ENCODE data around the gene EYA2. TPM values are rescaled to one million over a fixed set of nuclear protein-coding genes. Genes with fewer than 3 reads are reported as not detected.
"Not testable (repeated sequence)": the region's sequence is repeated elsewhere in the genome, so short reads cannot be mapped to it uniquely, and the experiment has no call there.

Gene EYA2
- polyA plus RNA-seq, 1 donor, result 2.7 TPM

DNA sequence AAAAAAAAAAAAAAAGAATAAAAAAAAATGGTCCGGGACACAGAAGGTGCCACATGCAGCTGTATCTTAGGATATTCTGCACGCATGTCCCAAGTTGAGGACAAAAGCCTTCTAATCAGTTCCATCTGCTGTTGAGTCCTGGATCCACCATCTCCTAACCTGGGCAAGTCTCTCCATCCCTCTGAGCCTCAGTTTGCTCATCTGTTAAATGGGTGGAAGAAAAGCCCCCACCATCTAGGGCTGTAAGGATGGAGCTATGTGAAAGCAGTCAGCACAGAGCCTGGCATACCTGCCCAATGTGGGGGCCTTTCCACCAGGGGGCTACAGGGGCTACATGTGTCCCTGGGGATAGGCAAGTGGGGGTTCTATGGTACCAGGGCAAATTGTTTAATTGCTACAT lies 253.4 kb downstream of the EYA2 start:
- DNase-seq, result no peak

DNA sequence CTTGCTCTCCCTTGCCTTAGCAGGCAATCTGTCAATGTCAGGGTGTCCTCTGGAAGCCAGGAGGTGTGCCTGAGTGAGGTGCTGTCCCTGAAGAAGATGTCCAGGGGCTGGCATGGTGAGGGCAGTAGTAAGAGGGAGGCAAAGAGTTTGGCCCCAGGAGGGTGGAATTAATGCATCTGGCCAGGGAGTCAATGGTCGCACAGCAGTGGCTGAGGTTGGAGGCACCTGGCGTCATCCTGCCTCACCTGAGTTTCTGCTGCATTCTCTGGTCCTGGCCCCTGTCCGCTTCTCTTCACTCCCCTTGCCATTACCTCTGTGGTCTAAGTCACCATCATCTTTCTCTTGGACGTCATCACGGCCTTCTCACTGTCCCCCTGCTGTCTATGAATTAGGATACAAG lies 255.3 kb downstream of the EYA2 start:
- DNase-seq, result no peak

DNA sequence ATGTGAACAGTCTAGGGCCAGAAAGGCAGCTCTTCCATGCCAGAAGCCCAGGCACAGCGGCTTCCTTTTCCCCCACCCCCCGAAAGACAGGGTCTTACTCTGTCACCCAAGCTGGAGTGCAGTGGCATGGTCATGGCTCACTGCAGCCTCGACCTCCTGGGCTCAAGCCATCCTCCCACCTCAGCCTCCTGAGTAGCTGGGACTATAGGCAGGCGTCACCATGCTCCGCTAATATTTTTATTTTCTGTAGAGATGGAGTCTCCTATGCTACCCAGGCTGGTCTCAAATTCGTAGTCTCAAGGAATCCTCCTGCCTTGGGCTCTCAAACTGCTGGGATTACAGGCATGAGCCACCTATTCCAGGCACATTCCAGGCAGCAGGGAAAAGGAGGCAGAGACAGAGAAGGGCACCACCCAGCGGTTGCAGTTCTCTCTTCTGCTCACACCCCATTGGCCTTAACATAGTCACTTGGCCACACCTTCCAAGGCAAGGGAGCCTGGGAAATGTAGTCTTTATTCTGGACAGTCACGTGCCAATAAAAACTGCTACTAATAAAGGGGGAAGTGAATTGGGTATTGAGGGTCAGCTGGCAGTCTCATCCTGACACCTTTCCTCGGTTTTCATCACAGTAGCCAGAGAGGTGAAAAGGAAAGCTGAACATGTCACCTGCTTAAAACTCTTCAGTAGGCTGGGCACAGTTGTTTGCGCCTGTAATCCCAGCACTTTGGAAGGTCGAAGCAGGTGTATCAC lies 255.9 kb downstream of the EYA2 start:
- DNase-seq, result peak; percentile 57

DNA sequence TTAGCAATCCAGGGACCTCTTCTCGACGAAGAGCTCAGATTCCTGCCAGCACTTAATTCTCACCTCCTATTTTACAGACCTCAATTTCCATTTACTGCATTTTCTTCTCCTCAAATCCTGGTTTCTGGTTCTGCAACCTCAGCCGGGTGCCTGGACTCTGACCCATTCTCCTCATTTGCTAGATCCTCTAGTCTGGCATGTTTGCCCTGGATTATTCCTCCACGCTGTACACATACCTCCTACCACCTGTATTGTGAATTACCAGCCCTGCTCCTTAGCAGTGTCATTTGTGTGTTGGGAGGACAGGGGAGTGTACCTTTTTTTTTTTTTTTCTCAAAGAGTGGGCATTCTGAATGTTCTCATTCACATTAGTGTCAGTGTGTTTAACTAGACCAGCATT lies 257.4 kb downstream of the EYA2 start:
- no peak for DNase-seq

DNA sequence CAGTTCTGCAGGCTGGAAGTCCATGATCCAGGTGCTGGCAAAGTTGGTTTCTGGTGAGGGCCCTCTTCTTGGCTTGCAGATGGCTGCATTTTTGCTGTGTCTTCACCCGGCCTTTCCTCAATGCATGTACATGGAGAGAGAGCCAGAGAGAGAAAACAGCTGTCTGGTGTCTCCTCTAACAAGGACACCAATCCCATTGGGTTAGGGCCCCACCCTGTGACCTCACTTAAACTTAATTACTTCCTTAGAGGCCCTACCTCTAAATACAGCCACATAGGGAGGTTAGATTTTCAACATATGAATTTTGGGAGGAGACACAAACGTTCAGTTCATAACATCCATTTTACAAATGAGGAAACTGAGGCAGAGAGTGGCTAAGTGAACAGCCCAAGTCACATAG lies 259.4 kb downstream of the EYA2 start:
- DNase-seq, result no peak

DNA sequence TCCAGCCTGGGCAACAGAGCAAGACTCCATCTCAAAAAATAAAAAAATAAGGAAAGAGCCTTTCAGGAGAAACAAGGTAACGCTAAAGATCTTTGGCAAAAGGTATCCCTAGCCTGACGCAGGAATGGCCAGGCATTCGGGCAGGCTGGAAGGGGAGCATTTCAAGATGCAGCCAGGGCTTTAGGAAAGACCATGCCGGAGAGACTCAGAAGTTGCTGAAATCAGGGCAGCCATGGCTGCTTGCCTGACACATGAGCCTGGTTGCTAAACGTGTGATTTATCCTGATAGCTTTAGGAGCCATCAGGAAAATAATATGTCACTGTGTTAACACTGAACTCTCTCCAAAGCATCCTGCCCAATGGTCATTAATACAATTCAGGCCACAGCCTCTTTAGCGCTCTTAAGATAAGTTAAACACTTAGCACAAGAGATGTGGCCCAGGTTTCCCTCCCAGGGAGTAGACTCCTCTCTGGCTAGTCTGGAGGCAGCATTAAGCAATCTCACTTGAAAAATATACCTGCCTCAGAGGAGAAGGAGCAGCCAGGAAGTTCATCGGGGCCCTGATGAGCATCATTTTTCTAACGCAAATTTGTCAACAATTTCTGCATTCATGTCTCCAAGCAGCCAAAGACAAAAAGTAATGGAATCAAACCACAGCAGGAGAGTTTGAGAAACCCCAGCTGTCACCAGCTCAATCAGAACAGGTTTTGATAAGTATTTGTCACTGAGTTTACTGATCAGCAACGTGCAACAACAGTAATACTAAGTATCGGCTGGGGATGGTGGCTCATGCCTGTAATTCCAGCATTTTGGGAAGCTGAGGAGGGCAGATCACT lies 261.9 kb downstream of the EYA2 start:
- no peak for DNase-seq

DNA sequence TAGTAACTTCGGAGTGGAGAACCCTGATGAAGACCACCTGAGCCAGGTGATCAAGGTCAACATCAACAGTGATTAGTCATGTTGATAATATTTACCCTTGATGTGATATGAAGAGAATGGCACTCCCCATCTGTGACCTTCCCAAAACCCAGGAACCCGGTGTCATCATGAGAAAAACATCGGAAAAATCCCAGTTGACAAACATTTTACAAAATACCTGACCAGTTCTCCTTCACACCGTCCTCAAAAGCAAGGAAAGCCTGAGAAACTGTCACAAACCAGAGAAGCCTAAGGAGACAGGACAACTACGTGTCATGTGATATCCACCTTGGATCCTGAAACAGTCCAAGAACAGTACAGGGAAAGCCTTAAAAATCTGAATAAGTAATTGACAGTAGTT lies 264.5 kb downstream of the EYA2 start:
- no peak for DNase-seq

DNA sequence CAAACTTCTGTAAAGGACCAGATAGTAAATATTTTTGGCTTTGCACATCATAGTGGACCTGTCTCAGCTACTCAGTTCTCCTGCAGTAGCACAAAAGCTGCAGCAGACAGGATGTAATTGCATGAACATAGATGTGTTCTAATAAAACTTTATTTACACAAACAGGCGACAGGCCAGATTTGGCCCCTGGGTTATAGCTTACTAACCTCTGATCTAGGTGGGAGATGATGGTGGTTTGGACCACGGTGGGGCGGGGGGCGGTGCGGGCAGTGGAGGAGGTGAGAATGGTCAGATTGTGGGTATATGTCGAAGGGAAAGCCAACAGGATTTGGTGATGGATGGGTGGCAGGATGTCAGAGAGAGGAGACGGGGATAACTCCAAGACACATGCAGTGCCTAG lies 265.6 kb downstream of the EYA2 start:
- DNase-seq, result no peak

DNA sequence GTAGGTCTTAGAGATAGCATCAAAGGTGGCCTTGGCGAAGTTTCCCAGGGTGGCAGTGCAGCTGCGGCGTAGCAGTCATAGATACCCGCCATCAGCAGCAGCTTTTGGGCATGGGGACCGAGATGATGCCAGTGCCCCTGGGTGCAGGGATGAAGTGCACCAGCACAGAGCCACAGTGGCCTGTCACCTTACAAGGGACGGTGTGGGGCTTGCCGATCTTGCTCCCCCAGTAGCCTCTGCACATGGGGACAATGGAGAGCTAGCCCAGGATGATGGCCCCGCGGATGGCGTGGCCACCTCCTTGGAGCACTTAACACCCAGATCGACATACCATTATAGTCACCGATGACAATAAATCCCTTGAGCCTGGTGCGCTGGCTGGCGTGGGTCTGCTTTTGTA lies 266.3 kb downstream of the EYA2 start:
- DNase-seq, result no peak

DNA sequence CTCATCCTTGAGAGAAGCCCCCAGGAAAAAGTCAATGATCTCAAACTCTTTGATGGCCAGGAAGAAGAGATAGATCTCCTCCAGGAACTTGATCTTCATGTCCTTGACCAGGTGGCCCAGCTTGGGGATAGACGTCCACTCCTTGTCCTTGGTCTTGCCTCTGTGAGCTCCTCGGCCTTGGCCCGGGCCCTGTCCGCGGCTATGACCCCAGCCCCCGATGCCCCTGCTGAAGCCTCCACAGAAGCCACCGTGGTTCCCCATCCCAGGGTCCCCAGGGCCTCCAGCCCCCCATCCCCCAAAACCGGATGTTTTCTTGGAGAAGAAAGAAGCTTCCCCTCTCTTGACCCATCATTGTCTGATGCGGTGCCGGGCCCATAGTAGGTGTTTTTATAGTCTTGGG lies 266.8 kb downstream of the EYA2 start:
- DNase-seq, result no peak

DNA sequence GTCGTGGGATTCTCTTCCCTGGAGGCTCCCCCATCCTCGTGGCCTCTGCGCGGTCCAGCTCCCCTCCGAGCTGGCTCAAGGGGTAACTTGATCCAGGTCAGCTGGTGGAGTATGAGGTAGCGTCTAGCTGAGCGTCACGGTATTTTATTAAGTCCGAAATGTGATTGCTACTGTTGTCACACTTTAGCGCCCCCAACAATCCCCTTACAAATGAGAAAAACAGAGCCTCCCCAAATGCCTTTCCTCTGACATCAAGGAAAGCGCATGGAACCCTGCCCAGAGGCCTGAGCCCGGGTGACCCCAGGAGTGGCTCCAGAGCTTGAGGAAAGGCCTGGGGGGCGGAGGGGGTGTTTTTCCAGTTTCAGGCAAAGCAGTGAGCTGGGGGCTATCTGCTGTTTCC lies 269.5 kb downstream of the EYA2 start:
- DNase-seq, result peak; percentile 41

DNA sequence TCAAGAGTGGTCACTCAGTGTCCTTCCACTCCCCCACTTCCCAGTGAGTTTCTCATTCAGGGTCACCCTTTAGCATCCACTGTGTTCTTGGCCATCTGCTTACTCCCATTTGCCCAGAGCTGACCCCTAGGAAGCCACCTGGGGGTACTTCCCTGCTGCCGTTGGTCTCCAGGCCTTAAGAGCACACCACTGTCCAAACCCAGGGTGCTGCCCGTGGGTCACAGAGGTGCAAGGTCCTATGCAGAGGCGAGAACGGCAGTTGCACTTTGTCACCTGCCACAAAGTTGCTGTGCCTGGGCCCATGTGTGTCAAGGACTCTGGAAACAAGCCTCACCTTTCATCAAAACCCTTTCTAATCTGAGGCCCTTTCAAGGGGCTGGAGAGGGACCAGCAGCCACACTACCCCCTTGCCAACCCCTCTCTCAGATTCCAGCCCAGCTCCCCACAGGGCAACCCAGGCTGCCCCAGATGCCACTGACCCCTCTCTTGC lies 270.8 kb downstream of the EYA2 start:
- DNase-seq, result no peak

DNA sequence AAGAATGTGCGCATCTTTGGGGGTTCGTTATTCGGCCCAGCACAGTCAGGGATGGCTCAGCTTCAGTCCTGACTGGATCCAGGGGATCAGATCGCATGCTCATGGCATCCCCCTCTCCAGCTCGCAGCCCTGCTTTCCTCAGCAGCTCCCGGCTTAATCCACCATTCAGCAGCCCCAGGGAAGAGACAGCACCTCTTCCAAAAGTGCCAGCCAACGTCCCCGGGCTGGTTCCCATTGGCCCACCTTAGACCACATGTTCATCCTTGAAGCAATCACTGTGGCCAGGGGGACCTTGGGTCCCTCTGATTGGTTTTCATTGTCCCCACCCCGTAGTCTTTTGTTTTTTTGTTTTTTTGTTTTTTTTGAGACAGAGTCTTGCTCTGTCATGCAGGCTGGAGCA lies 273.2 kb downstream of the EYA2 start:
- no peak for DNase-seq

DNA sequence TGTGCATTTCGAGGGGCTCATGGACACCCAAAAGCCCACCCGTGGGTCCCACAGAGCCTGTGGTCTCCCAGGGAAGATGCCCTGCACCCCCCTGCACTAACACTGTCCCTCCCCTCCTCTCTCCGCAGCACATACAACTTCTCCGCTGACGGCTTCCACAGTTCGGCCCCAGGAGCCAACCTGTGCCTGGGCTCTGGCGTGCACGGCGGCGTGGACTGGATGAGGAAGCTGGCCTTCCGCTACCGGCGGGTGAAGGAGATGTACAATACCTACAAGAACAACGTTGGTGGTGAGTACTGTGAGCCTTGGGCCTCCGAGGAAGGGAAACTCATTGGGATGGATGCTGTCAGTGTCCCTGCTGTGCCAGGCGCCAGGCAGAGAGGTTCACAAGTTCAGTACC lies 277.9 kb downstream of the EYA2 start:
- no peak for DNase-seq

DNA sequence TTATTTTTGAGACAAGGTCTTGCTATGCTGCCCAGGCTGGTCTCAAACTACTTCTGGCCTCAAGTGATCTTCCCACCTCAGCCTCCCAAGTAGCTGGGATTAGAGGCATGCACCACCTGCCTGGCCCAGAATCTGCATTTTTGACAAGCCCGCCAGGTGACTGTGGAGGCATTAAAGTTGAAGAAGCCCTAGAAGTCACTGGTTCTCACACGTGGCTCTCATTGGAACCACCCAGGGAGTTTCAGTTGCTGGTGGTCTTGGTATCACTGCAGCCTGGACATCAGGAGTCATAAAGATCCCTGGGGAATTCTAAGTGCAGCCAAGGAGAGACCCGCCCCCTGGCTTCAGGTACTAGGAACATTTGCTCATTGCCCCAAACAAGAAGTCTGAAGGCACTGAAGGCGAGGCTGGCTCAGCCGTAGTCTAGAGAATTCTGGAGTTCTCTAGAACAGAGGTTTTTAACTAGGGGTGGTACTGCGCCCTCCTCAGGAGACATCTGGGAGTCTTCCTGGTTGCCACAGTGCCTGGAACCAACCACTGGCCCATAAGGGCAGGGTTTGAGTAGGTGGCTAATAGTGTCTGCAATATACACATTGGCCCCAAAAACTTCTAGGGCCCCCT lies 279.1 kb downstream of the EYA2 start:
- no peak for DNase-seq

DNA sequence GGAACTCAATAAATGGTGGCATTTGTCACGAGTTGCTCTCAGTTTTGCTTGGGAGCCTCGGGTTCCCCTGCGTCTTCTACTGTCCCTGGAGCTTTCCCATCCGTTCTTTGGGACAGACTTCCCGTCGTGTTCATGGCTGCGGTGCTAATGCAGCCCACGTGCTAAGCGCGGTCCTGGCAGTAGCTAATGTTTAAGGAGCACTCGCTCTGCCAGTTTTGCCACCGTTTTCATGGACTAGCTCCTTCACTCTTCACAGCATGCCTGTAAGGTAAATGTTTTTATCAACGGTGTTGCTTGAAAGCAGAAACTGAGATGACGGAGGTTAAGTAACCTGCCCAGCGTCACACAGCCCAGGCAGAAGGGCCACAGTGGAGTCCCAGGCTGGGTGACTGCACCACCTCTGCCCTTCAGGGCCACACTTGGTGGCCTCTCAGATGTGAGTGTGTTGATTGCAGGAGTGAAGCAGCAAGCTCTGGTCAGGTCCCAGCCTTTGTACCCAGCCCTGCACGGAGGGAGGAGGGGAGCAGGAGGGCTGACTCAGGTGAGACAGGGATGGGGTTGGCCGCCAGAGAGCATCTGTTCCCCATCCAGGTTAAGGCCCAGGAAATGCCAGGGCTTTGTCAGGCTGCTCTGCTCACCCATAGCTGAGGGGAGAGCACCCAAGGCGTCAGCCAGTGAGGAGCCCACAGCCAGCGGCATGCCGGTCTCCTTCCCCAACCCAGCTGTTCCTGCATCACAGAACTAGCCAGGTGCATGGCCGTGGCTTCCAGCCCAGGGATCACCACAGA lies 280.0 kb downstream of the EYA2 start:
- DNase-seq, result no peak

DNA sequence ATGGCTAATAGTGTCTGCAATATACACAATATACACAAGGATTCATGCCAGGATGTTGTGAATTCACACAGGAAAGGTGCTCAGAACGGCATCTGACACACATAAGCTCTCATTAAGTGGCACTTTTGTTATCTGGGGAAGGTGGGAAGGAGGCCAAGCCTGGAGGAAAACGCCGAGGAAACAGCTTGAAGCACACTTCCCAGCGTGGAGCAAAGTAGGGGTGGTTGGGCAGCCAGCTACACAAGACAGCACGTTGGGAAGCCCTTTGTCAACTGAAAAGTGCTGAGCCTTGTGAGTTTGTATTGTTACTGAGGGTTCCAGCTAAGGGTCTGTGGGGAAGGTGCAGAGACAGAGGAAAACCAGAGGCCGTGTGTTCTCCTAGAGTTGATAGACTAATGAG lies 280.9 kb downstream of the EYA2 start:
- no peak for DNase-seq

DNA sequence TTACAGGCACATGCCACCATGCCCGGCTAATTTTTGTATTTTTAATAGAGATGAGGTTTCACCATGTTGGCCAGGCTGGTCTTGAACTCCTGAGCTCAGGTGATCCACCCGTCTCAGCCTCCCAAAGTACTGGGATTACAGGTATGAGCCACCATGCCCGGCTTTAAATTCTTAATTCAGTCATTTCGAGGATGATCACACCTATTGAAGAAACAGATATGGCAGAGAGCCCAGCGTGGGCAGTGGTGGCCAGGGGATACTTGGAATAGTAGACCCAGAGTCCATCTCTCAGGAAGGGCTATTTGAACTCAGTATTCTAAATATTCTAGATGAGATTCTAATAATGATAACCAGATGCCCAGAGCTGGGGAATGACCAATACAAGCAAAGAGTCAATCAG lies 281.6 kb downstream of the EYA2 start:
- not testable (repeated sequence) for DNase-seq

DNA sequence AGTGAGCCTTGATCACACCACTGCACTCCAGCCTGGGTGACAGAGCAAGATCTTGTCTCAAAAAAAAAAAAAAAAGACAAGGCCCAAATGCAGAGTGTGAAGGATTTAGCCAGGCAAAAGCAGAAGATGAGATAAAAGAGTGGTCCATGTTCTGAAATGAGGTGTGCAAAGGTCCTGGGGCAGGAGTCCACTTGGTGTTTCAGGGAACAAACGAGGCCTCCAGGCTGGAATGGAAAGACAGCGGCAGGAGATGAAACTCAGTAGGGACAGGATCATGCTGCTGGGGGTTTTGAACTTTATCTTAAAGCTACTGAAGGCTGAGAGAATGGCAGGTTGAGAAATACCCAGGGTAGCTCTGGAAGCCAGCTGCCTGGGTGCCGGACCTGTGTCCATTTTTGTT lies 283.6 kb downstream of the EYA2 start:
- no peak for DNase-seq

DNA sequence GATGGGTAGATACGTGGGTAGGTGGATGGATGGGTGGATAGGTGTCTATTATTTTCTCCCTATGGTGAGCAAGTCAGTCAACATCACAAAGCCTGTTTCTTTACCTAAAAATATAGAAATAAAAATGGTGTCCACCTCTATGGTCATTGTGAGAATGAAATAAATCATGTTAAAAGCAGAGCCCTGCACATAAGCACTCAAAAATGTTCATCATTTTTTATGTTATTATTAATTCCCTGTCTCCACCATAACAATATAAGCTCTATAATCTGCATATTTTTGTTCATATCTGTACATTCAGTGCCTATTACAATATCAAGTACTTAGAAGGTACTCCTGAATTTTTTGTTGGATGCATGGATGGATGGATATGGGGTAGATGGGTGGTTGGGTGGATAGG lies 284.2 kb downstream of the EYA2 start:
- DNase-seq, result no peak

DNA sequence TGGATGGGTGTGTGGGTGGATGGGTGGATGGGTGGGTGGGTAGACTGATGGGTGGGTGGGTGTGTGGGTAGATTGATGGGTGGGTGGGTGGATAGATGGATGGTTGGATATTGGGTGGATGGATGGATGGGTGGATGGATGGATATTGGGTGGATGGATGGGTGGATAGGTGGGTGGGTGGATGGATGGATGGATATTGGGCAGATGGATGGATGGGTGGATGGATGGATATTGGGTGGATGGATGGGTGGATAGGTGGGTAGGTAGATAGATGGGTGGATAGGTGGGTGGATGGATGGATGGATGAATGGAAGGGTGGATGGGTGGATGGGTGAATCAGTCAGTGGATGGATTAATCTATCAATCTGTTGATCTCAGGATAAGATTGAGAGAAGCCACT lies 284.6 kb downstream of the EYA2 start:
- no peak for DNase-seq

DNA sequence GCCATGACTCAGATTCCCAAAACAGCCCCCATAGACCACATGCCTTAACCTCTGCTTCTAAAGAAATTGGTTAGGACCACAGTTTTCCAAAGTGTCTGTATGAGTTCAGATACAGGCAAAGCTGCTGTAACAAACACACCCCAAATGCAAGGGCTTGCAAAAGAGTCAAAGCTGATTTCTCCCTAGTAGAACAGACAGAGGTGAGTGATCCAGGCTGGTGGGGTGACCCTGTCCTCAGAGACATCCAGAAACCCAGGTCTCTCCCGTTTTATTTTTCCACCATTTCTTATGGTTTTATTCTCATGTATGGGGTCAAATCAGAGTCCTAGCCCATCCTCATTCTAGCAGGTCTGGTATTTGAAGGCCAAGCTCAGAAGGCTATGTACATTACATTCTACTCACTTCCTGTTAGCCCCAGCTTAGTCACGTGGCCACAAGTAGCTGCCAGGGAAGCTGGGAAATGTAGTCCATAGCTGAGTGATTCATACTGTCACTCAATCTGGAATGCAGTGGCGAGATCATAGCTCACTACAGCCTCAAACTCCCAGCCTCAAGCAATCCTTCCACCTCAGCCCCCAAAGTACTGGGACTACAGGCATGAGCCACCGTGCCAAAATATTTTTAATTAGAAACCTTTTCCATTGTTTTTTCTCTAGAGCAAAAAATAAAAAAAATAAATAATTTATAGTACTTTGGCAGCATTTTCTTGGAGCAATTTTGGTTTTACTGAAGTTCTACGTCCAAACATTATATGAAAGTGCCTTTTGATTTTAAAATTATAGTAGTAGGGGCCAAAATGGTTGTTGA lies 286.6 kb downstream of the EYA2 start:
- DNase-seq, result no peak
